ENCODE results near the gene OSBPL3.
A peak's percentile ranks its signal among the peaks of the same experiment; 100 is the strongest.

OSBPL3 gene

GRCh38 chr7:24980534-24981170 is 674 bp upstream of the OSBPL3 start:
- no peak for DNase-seq

GRCh38 chr7:24979470-24979862 is 512 bp downstream of the OSBPL3 start:
- no peak for DNase-seq

GRCh38 chr7:24978843-24979469 is 1.0 kb downstream of the OSBPL3 start:
- peak; percentile 63 for DNase-seq

GRCh38 chr7:24975644-24976260 is 4.2 kb downstream of the OSBPL3 start:
- peak; percentile 63 for DNase-seq

GRCh38 chr7:24975172-24975571 is 4.8 kb downstream of the OSBPL3 start:
- DNase-seq = no peak

- no peak for DNase-seq
These were observed 5.7 kb downstream of the OSBPL3 start for GRCh38 chr7:24974026-24974832.

GRCh38 chr7:24972991-24973390 is 7.0 kb downstream of the OSBPL3 start:
- peak; percentile 68 for DNase-seq

- DNase-seq = no peak
These were observed 7.9 kb downstream of the OSBPL3 start for GRCh38 chr7:24972166-24972477.

GRCh38 chr7:24971333-24972165 is 8.4 kb downstream of the OSBPL3 start:
- peak; percentile 84 for DNase-seq

- no peak for DNase-seq
These were observed 9.3 kb downstream of the OSBPL3 start for GRCh38 chr7:24970676-24971075.

GRCh38 chr7:24968165-24968564 is 11.8 kb downstream of the OSBPL3 start:
- DNase-seq = no peak

GRCh38 chr7:24967696-24968095 is 12.3 kb downstream of the OSBPL3 start:
- DNase-seq = no peak

GRCh38 chr7:24966802-24967201 is 13.2 kb downstream of the OSBPL3 start:
- no peak for DNase-seq

- no peak for DNase-seq
These were observed 13.9 kb downstream of the OSBPL3 start for GRCh38 chr7:24965831-24966708.

- peak; percentile 75 for DNase-seq
These were observed 15.8 kb downstream of the OSBPL3 start for GRCh38 chr7:24964191-24964590.

- peak; percentile 49 for DNase-seq
These were observed 16.8 kb downstream of the OSBPL3 start for GRCh38 chr7:24963218-24963617.

GRCh38 chr7:24962418-24962962 is 17.5 kb downstream of the OSBPL3 start:
- no peak for DNase-seq

- DNase-seq = no peak
These were observed 20.1 kb downstream of the OSBPL3 start for GRCh38 chr7:24959735-24960485.

- no peak for DNase-seq
These were observed 21.6 kb downstream of the OSBPL3 start for GRCh38 chr7:24958399-24958798.

- no peak for DNase-seq
These were observed 24.0 kb downstream of the OSBPL3 start for GRCh38 chr7:24956021-24956420.

GRCh38 chr7:24955313-24955712 is 24.7 kb downstream of the OSBPL3 start:
- DNase-seq = no peak
